Caco-2 (cell line): ENCODE data around the gene ELAVL3. TPM values are rescaled to one million over a fixed set of nuclear protein-coding genes. Genes with fewer than 3 reads are reported as not detected.
"Not testable (repeated sequence)": the region's sequence is repeated elsewhere in the genome, so short reads cannot be mapped to it uniquely, and the experiment has no call there.

Experiments used
- BruUV-seq: library from RNA; stranded (reverse); fragments of 400-500 nt; replicated peaks from 2 replicates; lab custom pipeline; 2021; lab: Mats Ljungman, UMichigan
- CTCF ChIA-PET: fragments of 300-600 bp; sonication (Branson Sonifier 250); formaldehyde crosslinking; loops from one replicate; lab custom pipeline; 2022; ENCODE audit warnings: antibody characterized with exemption; lab: Charles Lee
- POLR2A ChIA-PET: fragments of 300-600 bp; sonication (Branson Sonifier 250); formaldehyde crosslinking; loops from one replicate; lab custom pipeline; 2022; ENCODE audit warnings: antibody characterized with exemption; lab: Charles Lee
- DNase-seq, 2 experiments: peaks; one replicate each; pipeline versions ENCODE4 v3.0.0 to v3.0.0-alpha.2; 2020 to 2022
- H3K27me3 ChIP-seq: replicated peaks from 2 replicates; pipeline ENCODE4 v1.6.0; 2011; ENCODE audit warnings: low read length; ENCODE audit not compliant: control insufficient read depth, insufficient read depth
- H3K36me3 ChIP-seq: 2 replicates; pipeline ENCODE4 v1.5.1; 2011; ENCODE audit warnings: low read length; ENCODE audit not compliant: control insufficient read depth, insufficient read depth
- H3K4me1 ChIP-seq: fragments of 250-450 bp; sonication (Bioruptor Pico); 2 replicates; pipeline ENCODE4 v1.5.1; 2020; ENCODE audit warnings: mild to moderate bottlenecking
- H3K4me3 ChIP-seq: 2 replicates; pipeline ENCODE4 v1.5.1; 2011; ENCODE audit warnings: low read depth, mild to moderate bottlenecking, control low read depth, low read length
- H3K9me3 ChIP-seq: fragments of 250-450 bp; sonication (Bioruptor Pico); 2 replicates; pipeline ENCODE4 v1.5.1; 2020; ENCODE audit warnings: mild to moderate bottlenecking, moderate library complexity
- H3K27ac Mint-ChIP-seq: one replicate; pipeline ENCODE4 v1.8.0; 2022; ENCODE audit warnings: mixed read lengths; ENCODE audit not compliant: unreplicated experiment
- H3K27me3 Mint-ChIP-seq: one replicate; pipeline ENCODE4 v1.8.0; 2022; ENCODE audit warnings: mixed read lengths; ENCODE audit not compliant: insufficient read depth, unreplicated experiment
- H3K36me3 Mint-ChIP-seq: one replicate; pipeline ENCODE4 v1.8.0; 2022; ENCODE audit warnings: mild to moderate bottlenecking, mixed read lengths; ENCODE audit not compliant: insufficient read depth, unreplicated experiment
- H3K4me1 Mint-ChIP-seq: one replicate; pipeline ENCODE4 v1.8.0; 2022; ENCODE audit warnings: low read depth, mixed read lengths; ENCODE audit not compliant: unreplicated experiment
- H3K4me3 Mint-ChIP-seq: one replicate; pipeline ENCODE4 v1.8.0; 2022; ENCODE audit warnings: mild to moderate bottlenecking, moderate library complexity, mixed read lengths; ENCODE audit not compliant: unreplicated experiment
- H3K9me3 Mint-ChIP-seq: one replicate; pipeline ENCODE4 v1.8.0; 2022; ENCODE audit warnings: mixed read lengths; ENCODE audit not compliant: unreplicated experiment
- intact Hi-C: fragments of 100-400 bp; cut with micrococcal nuclease; formaldehyde crosslinking; loops from one replicate; pipeline ENCODE4 v1.10.0; 2022; ENCODE audit not compliant: unreplicated experiment
- total RNA-seq: library from RNA; stranded (reverse); gene quantifications from 2 replicates; pipeline ENCODE4 v1.2.3, GENCODE V29; 2022
- TF ChIP-seq, protein P1 (sequence below), 2 experiments: fragments of 200-600 bp in 1 of 2; IDR thresholded peaks; 1 replicate in 1 of 2; 2 replicates in 1 of 2; pipeline versions ENCODE4 v1.5.1 to v1.8.0; 2011 to 2022; ENCODE audit warnings: antibody characterized with exemption in 1 of 2, control low read depth in 1 of 2, inconsistent platforms in 1 of 2, low read depth in 1 of 2, low read length in 1 of 2, mild to moderate bottlenecking in 1 of 2, moderate library complexity in 1 of 2; ENCODE audit not compliant: insufficient read depth in 1 of 2, severe bottlenecking in 1 of 2, unreplicated experiment in 1 of 2

The ELAVL3 gene
- total RNA-seq, 1 experiment from 2014 or later, result not detected

DNA sequence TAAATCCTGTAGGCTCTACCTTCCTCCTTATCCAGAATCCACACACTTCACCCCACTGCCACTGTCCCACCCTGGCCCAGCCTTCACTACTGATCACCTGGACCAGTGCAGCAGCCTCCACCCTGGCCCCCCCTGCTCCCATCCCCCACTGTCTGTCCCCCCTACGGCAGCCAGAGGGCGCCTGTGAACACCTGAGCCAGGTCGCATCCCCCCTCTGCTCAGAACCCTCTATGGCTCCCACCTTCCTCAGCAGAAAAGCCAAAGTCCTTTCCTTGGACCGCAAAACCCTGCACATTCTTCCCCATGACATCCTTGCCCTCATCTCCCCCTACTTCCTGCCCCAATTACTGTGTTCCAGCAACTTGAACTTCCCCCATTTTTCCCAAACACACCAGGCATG lies 20.6 kb downstream of the ELAVL3 start:
- Mint-ChIP-seq H3K9me3 (no peaks in the 10 kb centered on the region), H3K36me3 (no peaks in the 10 kb centered on the region), H3K4me1 (no peaks in the 10 kb centered on the region), H3K27me3 (no peaks in the 10 kb centered on the region), H3K4me3 (no peak overlapping the region), H3K27ac (no peak overlapping the region)
- ChIA-PET CTCF (interaction anchor here (1.7 kb wide), 1 partner anchor 22 kb away, joined by 3 read pairs; no protein-coding TSS in a partner anchor), POLR2A (no interaction called here)
- TF ChIP-seq, protein P1, sequence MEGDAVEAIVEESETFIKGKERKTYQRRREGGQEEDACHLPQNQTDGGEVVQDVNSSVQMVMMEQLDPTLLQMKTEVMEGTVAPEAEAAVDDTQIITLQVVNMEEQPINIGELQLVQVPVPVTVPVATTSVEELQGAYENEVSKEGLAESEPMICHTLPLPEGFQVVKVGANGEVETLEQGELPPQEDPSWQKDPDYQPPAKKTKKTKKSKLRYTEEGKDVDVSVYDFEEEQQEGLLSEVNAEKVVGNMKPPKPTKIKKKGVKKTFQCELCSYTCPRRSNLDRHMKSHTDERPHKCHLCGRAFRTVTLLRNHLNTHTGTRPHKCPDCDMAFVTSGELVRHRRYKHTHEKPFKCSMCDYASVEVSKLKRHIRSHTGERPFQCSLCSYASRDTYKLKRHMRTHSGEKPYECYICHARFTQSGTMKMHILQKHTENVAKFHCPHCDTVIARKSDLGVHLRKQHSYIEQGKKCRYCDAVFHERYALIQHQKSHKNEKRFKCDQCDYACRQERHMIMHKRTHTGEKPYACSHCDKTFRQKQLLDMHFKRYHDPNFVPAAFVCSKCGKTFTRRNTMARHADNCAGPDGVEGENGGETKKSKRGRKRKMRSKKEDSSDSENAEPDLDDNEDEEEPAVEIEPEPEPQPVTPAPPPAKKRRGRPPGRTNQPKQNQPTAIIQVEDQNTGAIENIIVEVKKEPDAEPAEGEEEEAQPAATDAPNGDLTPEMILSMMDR (IDR thresholded peaks at IDR 0.05; ENCODE audit: insufficient read depth in 1 of 2, low read depth in 1 of 2, low read length in 1 of 2, severe bottlenecking in 1 of 2, unreplicated experiment in 1 of 2), result peak; percentile 20 to 35
- intact Hi-C loops, result no loop called here
- Histone ChIP-seq H3K9me3 (no peaks in the 10 kb centered on the region), H3K4me1 (no peaks in the 10 kb centered on the region), H3K36me3 (no peaks in the 10 kb centered on the region), H3K27me3 (no peaks in the 10 kb centered on the region), H3K4me3 (no peak overlapping the region)
- DNase-seq, result no peak
- BruUV-seq, result no TSS peak

DNA sequence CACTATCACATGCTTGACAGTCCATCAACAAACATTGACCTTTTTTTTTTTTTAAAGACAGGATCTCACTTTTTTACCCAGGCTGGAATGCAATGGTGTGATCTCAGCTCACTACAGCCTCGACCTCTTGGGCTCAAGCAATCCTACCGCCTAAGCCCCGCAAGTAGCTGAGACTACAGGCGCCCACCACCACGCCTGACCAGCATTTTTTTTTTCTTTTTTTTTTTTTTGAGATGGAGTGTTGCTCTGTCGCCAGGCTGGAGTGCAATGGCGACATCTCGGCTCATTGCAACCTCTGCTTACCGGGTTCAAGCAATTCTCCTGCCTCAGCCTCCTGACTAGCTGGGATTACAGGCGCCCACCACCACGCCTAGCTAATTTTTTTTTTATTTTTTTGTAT lies 21.9 kb downstream of the ELAVL3 start:
- CTCF ChIA-PET, result interaction anchor here (0.8 to 1.7 kb wide), 2 partner anchors 24 to 78 kb away, joined by 3 to 4 read pairs; no protein-coding TSS in a partner anchor
- DNase-seq, H3K4me1 Mint-ChIP-seq, H3K27me3 Mint-ChIP-seq, H3K36me3 Mint-ChIP-seq, H3K4me1 ChIP-seq, BruUV-seq, H3K27ac Mint-ChIP-seq, intact Hi-C loops, H3K36me3 ChIP-seq, H3K4me3 Mint-ChIP-seq, H3K27me3 ChIP-seq, H3K9me3 Mint-ChIP-seq, H3K9me3 ChIP-seq, H3K4me3 ChIP-seq: not testable (repeated sequence)
- POLR2A ChIA-PET, result interaction anchor here (0.6 kb wide), 1 partner anchor 19 kb away, joined by 4 read pairs; no protein-coding TSS in a partner anchor

DNA sequence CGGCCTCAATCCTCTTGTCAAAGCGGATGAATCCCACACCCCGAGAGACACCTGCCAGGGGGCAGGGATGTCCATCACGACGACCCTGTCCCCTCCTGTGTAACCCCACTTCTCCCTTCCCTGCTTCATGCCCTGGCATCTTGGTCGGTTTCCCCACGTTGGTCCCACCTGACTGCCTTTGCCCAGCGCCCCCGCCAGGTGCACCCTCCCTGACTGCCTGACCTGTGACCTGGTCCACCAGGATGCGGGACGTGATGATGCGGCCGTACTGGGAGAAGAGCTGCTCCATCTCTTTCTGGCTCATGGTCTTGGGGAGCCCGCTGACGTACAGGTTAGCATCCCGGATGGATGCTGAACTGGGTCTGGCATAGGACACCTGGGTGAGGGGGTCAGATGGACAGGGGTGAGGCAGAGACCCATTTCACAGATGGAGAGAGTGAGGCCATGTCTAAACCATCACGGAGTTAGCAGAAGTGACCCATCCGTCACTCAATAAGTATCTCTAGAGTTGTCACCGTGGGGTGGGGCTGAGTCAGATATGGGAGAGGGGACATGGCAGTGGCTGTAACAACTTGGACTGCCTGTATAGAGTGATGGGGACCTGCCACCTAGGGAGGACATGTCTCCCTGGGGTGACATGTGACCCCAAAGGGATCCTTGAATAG lies 22.5 kb downstream of the ELAVL3 start:
- Mint-ChIP-seq H3K4me1 (no peaks in the 10 kb centered on the region), H3K4me3 (no peak overlapping the region), H3K36me3 (peaks cover 2% of the 10 kb centered on the region), H3K9me3 (no peaks in the 10 kb centered on the region), H3K27ac (no peak overlapping the region), H3K27me3 (no peaks in the 10 kb centered on the region)
- H3K27me3 ChIP-seq, result no peaks in the 10 kb centered on the region
- H3K4me1 ChIP-seq, result no peaks in the 10 kb centered on the region
- H3K9me3 ChIP-seq, result no peaks in the 10 kb centered on the region
- no peak for DNase-seq
- no TSS peak for BruUV-seq
- intact Hi-C loops, result no loop called here
- ChIA-PET POLR2A (no interaction called here), CTCF (interaction anchor here (0.8 to 1.7 kb wide), 2 partner anchors 24 to 77 kb away, joined by 3 to 4 read pairs; no protein-coding TSS in a partner anchor)
- H3K4me3 ChIP-seq, result no peak overlapping the region
- TF ChIP-seq, protein P1 (IDR thresholded peaks at IDR 0.05; ENCODE audit: insufficient read depth in 1 of 2, low read depth in 1 of 2, low read length in 1 of 2, severe bottlenecking in 1 of 2, unreplicated experiment in 1 of 2), result no peak
- no peaks in the 10 kb centered on the region for H3K36me3 ChIP-seq
